ENCODE results near the gene CCDC82. TPM values are rescaled to one million over a fixed set of nuclear protein-coding genes. Genes with fewer than 3 reads are reported as not detected.

CCDC82 gene
- total and polyA plus RNA-seq, 2 of the 4 experiments (the other 2 are of a cell fraction): 4.1 to 9.4 TPM

DNA sequence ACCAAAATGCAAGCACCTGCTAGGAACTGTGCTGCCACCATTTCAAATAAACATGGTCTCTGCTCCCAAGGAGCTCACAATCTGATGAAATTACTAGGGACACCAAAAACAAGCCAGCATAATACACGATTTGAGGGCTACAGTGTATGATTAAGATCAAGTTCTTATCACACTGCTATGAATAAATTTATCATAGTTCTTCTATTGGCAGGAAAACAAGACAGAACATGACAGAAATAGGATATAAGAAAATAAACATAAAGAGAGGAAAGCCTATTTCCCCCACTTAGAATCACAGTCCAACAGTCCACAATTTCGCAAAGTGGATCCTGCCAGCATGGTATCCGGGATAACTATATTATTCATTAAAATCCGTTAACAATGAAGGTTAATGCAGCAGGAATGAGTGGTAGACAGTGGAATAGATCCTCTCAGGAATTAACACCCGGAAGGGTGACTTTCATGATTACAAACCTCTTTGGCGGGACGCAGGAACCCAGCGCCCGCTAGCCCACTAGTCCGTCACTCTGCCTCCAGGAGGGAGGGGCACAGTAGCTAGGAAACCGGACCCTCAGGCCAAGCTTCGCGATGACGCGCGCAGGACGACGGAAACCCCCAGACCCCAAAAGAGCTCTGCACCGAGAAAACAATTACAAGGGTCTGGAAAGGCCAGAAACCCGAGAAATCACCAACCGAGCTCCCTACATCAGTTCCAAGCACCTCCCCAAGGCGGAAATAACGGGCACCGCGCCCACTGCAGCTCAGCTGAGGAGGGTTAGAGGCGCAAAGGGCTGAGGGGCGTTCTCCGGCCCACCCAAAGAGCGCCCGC lies 607 bp downstream of the CCDC82 start:
- dilution Hi-C loops (cut with HindIII; ENCODE audit: low sequenced_read_pairs, unreplicated experiment): no loop called here

More for the DNA sequence above, 607 bp downstream of the CCDC82 start:
- peak overlapping the region; percentile 53; the same call in 1 of the 2 replicates for H2AK5ac ChIP-seq (ENCODE audit: low read depth, low read length)
- H3K23ac ChIP-seq (ENCODE audit: low read depth, low read length): peak overlapping the region; percentile 61
- 0 out of 2 replicates have a peak overlapping the region, but pooled peaks have one; percentile 31 for H4K91ac ChIP-seq (ENCODE audit: insufficient read depth, low read depth, low read length)
- peak overlapping the region; percentile 73 for H2AK9ac ChIP-seq (replicated peaks; ENCODE audit: low read depth, low read length, poor library complexity)
- peak overlapping the region; percentile 74 for H3K27ac ChIP-seq (ENCODE audit: insufficient read depth, low read length)
- H2BK5ac ChIP-seq (ENCODE audit: low read depth, low read length, poor library complexity, severe bottlenecking): peak overlapping the region; percentile 4
- no CpG with 5 or more reads among the region's 30 CpGs for WGBS, 2 experiments (ENCODE audit: extremely low coverage in 2 of 2, insufficient read length in 1 of 2)
- peak overlapping the region; percentile 86 for H3K56ac ChIP-seq (ENCODE audit: extremely low read depth, insufficient read depth, low read length)
- no peaks in the 10 kb centered on the region; the same call in 1 of the 2 replicates for H3K4me1 ChIP-seq (ENCODE audit: control insufficient read depth, insufficient read depth, low read length)
- ATAC-seq (ENCODE audit: low read depth) (peak; percentile 55), DNase-seq (no peak)
- H3K4ac ChIP-seq (ENCODE audit: low read depth, low read length): peak overlapping the region; percentile 64
- H3K79me1 ChIP-seq (ENCODE audit: low read depth in 1 of 2, low read length in 2 of 2): peaks cover 34 to 51% of the 10 kb centered on the region in 2 experiments
- no peak overlapping the region for H2BK20ac ChIP-seq (ENCODE audit: low read depth, low read length)
- H4K8ac ChIP-seq (ENCODE audit: low read depth in 2 of 2, low read length in 2 of 2): peak overlapping the region; percentile 1 to 44; a peak in 1 of 4 replicates
- no peak for TF ChIP-seq CHD1 (IDR thresholded peaks at IDR 0.05; ENCODE audit: low read depth, low read length)
- 0 out of 2 replicates have a peak, but pooled peaks have one; percentile 39 for TF ChIP-seq MAZ (IDR thresholded peaks at IDR 0.05; ENCODE audit: borderline replicate concordance, low read depth, low read length)
- no peaks in the 10 kb centered on the region; the same call in 1 of the 2 replicates for H3K9me3 ChIP-seq (ENCODE audit: control insufficient read depth, insufficient read depth, low read length)
- 0 out of 2 replicates have a peak, but pooled peaks cover 2% of the 10 kb centered on the region for H3K9me1 ChIP-seq (ENCODE audit: insufficient read depth, low read length)
- peak overlapping the region; percentile 92 for H3K4me3 ChIP-seq (ENCODE audit: insufficient read depth, low read depth, low read length)
- no peak overlapping the region for H2BK15ac ChIP-seq (ENCODE audit: low read depth, low read length)
- peak overlapping the region; percentile 90 for H2AFZ ChIP-seq (replicated peaks; ENCODE audit: low read length, poor library complexity)
- peak overlapping the region; percentile 10 for H3K14ac ChIP-seq (replicated peaks; ENCODE audit: low read depth, low read length)
- H4K5ac ChIP-seq (ENCODE audit: low read depth, low read length): peak overlapping the region; percentile 28; the same call in 1 of the 2 replicates
- H4K20me1 ChIP-seq (ENCODE audit: insufficient read depth, low read length): no peaks in the 10 kb centered on the region
- peak overlapping the region; percentile 56 for H3K9ac ChIP-seq (ENCODE audit: low read depth, low read length)
- H2BK120ac ChIP-seq (ENCODE audit: low read depth, low read length): 0 out of 2 replicates have a peak overlapping the region, but pooled peaks have one; percentile 20
- no peaks in the 10 kb centered on the region; the same call in 1 of the 2 replicates for H3K36me3 ChIP-seq (ENCODE audit: control insufficient read depth, insufficient read depth, low read length)
- H3K18ac ChIP-seq (ENCODE audit: low read depth, low read length): peak overlapping the region; percentile 34
- intact Hi-C loops (cut with micrococcal nuclease) (loop anchor here (1.0 kb wide), 1 partner anchor 334 kb away; no protein-coding TSS in a partner anchor), in situ Hi-C loops (cut with MboI; ENCODE audit: low sequenced_read_pairs) (no loop called here)
- ChIA-PET POLR2A (ENCODE audit: unreplicated experiment) (interaction anchor here (0.6 to 0.7 kb wide), 3 partner anchors 152 to 1524 kb away, joined by 3 read pairs; no protein-coding TSS in a partner anchor), CTCF (interaction anchor here (2.0 kb wide), 1 partner anchor 46 kb away, joined by 6 read pairs; the partner anchor contains the start of gene MAML2)
- TSS peak; percentile 40 for BruUV-seq (replicated peaks)
- no peaks in the 10 kb centered on the region for H3K27me3 ChIP-seq (ENCODE audit: control insufficient read depth, insufficient read depth, low read length)
- peak overlapping the region; percentile 73 for H3K4me2 ChIP-seq (ENCODE audit: low read depth, low read length)

Data from IMR-90 (cell line).